ENCODE measurements around the gene KCNIP1. TPM values are rescaled to one million over a fixed set of nuclear protein-coding genes. Genes with fewer than 3 reads are reported as not detected.

Gene KCNIP1
- total and polyA plus RNA-seq, 10 donors, result 0.08 to 20.0 (median 9.4) TPM

- no peaks in the 10 kb centered on the region for H3K36me3 ChIP-seq
- H3K9me3 ChIP-seq, result no peaks in the 10 kb centered on the region
- H3K4me1 ChIP-seq, result no peaks in the 10 kb centered on the region
- 79 to 92% (median 84%) methylated on average over 4 of the region's 4 CpGs for WGBS, 5 donors
- TF ChIP-seq, protein P1, sequence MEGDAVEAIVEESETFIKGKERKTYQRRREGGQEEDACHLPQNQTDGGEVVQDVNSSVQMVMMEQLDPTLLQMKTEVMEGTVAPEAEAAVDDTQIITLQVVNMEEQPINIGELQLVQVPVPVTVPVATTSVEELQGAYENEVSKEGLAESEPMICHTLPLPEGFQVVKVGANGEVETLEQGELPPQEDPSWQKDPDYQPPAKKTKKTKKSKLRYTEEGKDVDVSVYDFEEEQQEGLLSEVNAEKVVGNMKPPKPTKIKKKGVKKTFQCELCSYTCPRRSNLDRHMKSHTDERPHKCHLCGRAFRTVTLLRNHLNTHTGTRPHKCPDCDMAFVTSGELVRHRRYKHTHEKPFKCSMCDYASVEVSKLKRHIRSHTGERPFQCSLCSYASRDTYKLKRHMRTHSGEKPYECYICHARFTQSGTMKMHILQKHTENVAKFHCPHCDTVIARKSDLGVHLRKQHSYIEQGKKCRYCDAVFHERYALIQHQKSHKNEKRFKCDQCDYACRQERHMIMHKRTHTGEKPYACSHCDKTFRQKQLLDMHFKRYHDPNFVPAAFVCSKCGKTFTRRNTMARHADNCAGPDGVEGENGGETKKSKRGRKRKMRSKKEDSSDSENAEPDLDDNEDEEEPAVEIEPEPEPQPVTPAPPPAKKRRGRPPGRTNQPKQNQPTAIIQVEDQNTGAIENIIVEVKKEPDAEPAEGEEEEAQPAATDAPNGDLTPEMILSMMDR (IDR thresholded peaks at IDR 0.05 in 8 of 11, conservative IDR thresholded peaks at IDR 0.05 in 3 of 11), result no peak
- no peak for TF ChIP-seq POLR2AphosphoS5 (IDR thresholded peaks at IDR 0.05)
- no peak for TF ChIP-seq POLR2A (IDR thresholded peaks at IDR 0.05)
- peaks cover 0 to 14% (median 0%) of the 10 kb centered on the region in 7 donors for H3K27me3 ChIP-seq (replicated peaks in 1 of 7)
- H3K27ac ChIP-seq, result no peak overlapping the region
- no peak for DNase-seq
- no peak overlapping the region for H3K4me3 ChIP-seq
- intact Hi-C loops (cut with DNase I; ENCODE audit: low total_unique reads), result no loop called here
These were observed 21.3 kb upstream of the KCNIP1 start for GRCh38 chr5:170482511-170482910.

- Histone ChIP-seq H3K9me3 (no peaks in the 10 kb centered on the region), H3K27ac (no peak overlapping the region), H3K4me1 (no peaks in the 10 kb centered on the region), H3K36me3 (no peaks in the 10 kb centered on the region), H3K27me3 (replicated peaks in 1 of 7) (peaks cover 0 to 14% (median 0%) of the 10 kb centered on the region in 7 donors), H3K4me3 (no peak overlapping the region)
- DNase-seq, result no peak
- intact Hi-C loops (cut with DNase I; ENCODE audit: low total_unique reads), result no loop called here
- WGBS, 5 donors, result 76 to 88% (median 80%) methylated on average over 19 of the region's 19 CpGs
- TF ChIP-seq POLR2AphosphoS5 (IDR thresholded peaks at IDR 0.05) (no peak), POLR2A (IDR thresholded peaks at IDR 0.05) (no peak)
- TF ChIP-seq, protein P1 (IDR thresholded peaks at IDR 0.05 in 8 of 11, conservative IDR thresholded peaks at IDR 0.05 in 3 of 11), result no peak
These were observed 19.9 kb upstream of the KCNIP1 start for GRCh38 chr5:170483701-170484458.

DNA sequence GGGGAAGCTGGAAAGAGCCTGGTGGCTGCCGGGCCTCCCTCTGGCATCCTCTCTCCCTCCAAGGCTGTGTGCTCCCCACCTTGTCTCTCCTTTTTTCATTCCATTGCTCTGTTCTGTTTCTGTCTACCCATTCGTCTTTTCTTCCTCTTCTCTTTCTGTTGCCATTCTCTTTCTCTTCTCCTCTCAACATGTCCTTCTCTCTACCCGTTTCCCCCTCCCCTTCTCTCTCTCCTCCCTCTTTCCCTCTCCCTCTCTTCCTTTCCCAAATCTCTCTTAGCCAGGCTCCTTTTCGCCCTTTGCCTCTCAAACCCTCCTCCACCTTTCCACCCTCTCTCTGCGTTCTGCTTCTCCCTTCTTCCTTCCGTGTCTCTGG, 19.4 kb upstream of the KCNIP1 start:
- Histone ChIP-seq H3K27me3 (replicated peaks in 1 of 7) (peaks cover 0 to 14% (median 0%) of the 10 kb centered on the region in 7 donors), H3K4me1 (no peaks in the 10 kb centered on the region), H3K9me3 (no peaks in the 10 kb centered on the region), H3K36me3 (no peaks in the 10 kb centered on the region), H3K27ac (no peak overlapping the region), H3K4me3 (no peak overlapping the region)
- intact Hi-C loops (cut with DNase I; ENCODE audit: low total_unique reads), result no loop called here
- no peak for DNase-seq
- TF ChIP-seq, protein P1 (IDR thresholded peaks at IDR 0.05 in 8 of 11, conservative IDR thresholded peaks at IDR 0.05 in 3 of 11), result no peak
- TF ChIP-seq POLR2AphosphoS5 (IDR thresholded peaks at IDR 0.05) (no peak), POLR2A (IDR thresholded peaks at IDR 0.05) (no peak)
- 70 to 84% (median 74%) methylated on average over 6 of the region's 6 CpGs for WGBS, 5 donors

- TF ChIP-seq POLR2A (IDR thresholded peaks at IDR 0.05) (no peak), POLR2AphosphoS5 (IDR thresholded peaks at IDR 0.05) (no peak)
- TF ChIP-seq, protein P1 (IDR thresholded peaks at IDR 0.05 in 8 of 11, conservative IDR thresholded peaks at IDR 0.05 in 3 of 11), result no peak
- Histone ChIP-seq H3K4me3 (no peak overlapping the region), H3K4me1 (no peaks in the 10 kb centered on the region), H3K27me3 (replicated peaks in 1 of 7) (peaks cover 0 to 14% (median 0%) of the 10 kb centered on the region in 7 donors), H3K9me3 (no peaks in the 10 kb centered on the region), H3K36me3 (no peaks in the 10 kb centered on the region), H3K27ac (no peak overlapping the region)
- 72 to 91% (median 78%) methylated on average over 12 of the region's 12 CpGs for WGBS, 5 donors
- DNase-seq, result no peak
- intact Hi-C loops (cut with DNase I; ENCODE audit: low total_unique reads), result no loop called here
These were observed 18.8 kb upstream of the KCNIP1 start for GRCh38 chr5:170484847-170485615.
